ENCODE results near the gene MAGI1. TPM values are rescaled to one million over a fixed set of nuclear protein-coding genes. Genes with fewer than 3 reads are reported as not detected.

The MAGI1 gene
- total RNA-seq, 2 donors from 2014 or later, result 23.4 to 41.4 TPM

DNA sequence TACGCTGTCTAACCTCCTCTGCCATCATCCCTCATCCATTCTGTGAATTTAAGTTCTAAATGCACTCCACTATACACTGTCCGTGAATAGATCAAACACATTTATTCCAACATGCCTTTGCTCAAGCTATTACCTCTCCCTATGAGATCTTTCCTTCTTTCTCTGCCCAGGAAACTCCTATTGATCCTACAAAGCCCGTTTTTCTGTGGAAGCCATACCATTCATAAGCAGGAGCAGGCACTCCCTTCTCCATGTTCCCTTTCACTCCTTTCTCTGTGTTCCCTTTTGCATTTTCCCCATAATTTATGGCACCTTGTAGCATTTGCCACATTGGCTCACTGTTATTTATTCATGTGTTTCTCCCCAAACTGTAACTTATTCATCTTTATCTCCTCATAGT, 501.6 kb downstream of the MAGI1 start:
- no peak overlapping the region for H3K9ac ChIP-seq (ENCODE audit: low read depth in 2 of 2, low read length in 2 of 2)
- TF ChIP-seq, protein P1, sequence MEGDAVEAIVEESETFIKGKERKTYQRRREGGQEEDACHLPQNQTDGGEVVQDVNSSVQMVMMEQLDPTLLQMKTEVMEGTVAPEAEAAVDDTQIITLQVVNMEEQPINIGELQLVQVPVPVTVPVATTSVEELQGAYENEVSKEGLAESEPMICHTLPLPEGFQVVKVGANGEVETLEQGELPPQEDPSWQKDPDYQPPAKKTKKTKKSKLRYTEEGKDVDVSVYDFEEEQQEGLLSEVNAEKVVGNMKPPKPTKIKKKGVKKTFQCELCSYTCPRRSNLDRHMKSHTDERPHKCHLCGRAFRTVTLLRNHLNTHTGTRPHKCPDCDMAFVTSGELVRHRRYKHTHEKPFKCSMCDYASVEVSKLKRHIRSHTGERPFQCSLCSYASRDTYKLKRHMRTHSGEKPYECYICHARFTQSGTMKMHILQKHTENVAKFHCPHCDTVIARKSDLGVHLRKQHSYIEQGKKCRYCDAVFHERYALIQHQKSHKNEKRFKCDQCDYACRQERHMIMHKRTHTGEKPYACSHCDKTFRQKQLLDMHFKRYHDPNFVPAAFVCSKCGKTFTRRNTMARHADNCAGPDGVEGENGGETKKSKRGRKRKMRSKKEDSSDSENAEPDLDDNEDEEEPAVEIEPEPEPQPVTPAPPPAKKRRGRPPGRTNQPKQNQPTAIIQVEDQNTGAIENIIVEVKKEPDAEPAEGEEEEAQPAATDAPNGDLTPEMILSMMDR (IDR thresholded peaks at IDR 0.05), result no peak
- no peaks in the 10 kb centered on the region for H3K4me1 ChIP-seq
- no peaks in the 10 kb centered on the region for H3K27me3 ChIP-seq
- no peak overlapping the region for H3K4me3 ChIP-seq
- H3K9me3 ChIP-seq, result no peaks in the 10 kb centered on the region
- no peak for DNase-seq
- no peaks in the 10 kb centered on the region for H3K36me3 ChIP-seq
- intact Hi-C loops (cut with DNase I), result no loop called here
- no peak overlapping the region for H3K27ac ChIP-seq

DNA sequence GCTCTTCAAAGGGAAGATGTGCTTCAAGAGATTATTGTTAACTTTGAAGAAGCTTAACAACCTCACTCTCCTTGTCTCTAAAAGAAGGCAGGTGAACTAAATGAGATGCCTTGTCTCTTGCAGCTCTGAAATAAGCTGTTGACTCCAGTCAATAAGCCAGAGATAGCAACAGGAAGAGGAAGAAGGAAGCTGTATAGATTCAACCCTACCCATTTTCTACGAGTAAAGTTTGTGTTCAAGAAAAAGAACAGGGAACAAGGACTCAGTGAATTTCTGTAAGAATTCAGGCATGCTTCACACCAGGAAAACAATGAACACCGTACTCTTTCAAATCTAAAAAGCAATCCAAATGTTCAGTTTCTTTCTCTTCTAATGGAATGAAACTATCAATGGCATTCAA, 503.5 kb downstream of the MAGI1 start:
- H3K9me3 ChIP-seq, result no peaks in the 10 kb centered on the region
- no peak overlapping the region for H3K4me3 ChIP-seq
- TF ChIP-seq, protein P1 (IDR thresholded peaks at IDR 0.05), result no peak
- H3K9ac ChIP-seq (ENCODE audit: low read depth in 2 of 2, low read length in 2 of 2), result no peak overlapping the region
- no peaks in the 10 kb centered on the region for H3K27me3 ChIP-seq
- DNase-seq, result no peak
- H3K4me1 ChIP-seq, result no peaks in the 10 kb centered on the region
- H3K36me3 ChIP-seq, result no peaks in the 10 kb centered on the region
- intact Hi-C loops (cut with DNase I), result no loop called here
- H3K27ac ChIP-seq, result no peak overlapping the region

DNA sequence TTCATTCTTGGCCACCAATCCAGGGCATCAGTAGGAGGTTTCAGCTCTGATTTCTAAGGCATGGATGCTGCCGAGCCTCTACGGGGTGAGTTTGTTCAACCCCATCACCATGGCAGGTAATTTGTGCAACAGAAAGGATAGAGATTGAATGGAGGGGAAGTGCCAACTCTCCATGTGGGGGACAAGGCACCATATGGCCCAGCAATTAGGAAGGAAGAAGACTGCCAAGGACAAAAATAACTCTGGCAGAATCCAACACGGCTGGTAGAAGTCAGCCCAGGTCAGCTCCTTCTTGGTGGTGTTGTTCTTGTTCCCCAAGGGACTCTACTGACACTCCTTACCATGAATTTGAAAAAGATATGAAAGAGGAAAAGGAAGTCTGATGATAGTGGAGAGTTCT, 503.9 kb downstream of the MAGI1 start:
- intact Hi-C loops (cut with DNase I), result no loop called here
- no peak overlapping the region for H3K4me3 ChIP-seq

DNA sequence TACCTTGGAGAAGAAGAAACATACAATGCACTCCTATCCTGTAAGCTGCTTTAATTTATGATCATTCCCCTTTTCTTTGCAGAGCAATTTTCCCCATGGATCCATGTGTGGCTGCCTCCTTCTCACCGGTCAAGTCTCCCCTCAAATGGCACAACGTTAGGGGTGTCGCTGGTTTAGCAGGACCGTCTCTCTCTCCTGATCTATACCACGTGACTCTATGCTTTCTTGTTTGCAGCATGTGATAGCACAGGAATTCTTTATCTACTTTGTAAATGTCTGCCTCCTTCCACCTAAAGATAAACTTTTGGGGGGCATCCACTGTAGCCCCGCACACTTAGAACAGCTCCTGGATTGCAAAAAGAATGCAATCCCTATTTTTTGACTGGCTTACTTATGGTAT, 506.0 kb downstream of the MAGI1 start:
- no peaks in the 10 kb centered on the region for H3K36me3 ChIP-seq
- TF ChIP-seq, protein P1 (IDR thresholded peaks at IDR 0.05), result no peak
- intact Hi-C loops (cut with DNase I), result no loop called here
- DNase-seq, result no peak
- H3K27ac ChIP-seq, result no peak overlapping the region
- no peaks in the 10 kb centered on the region for H3K9me3 ChIP-seq
- no peaks in the 10 kb centered on the region for H3K4me1 ChIP-seq
- no peaks in the 10 kb centered on the region for H3K27me3 ChIP-seq
- H3K9ac ChIP-seq (ENCODE audit: low read depth in 2 of 2, low read length in 2 of 2), result no peak overlapping the region
- H3K4me3 ChIP-seq, result no peak overlapping the region

More for the DNA sequence above, 503.9 kb downstream of the MAGI1 start:
- H3K27me3 ChIP-seq, result no peaks in the 10 kb centered on the region
- H3K27ac ChIP-seq, result no peak overlapping the region
- no peak overlapping the region for H3K9ac ChIP-seq (ENCODE audit: low read depth in 2 of 2, low read length in 2 of 2)
- no peaks in the 10 kb centered on the region for H3K4me1 ChIP-seq
- no peaks in the 10 kb centered on the region for H3K9me3 ChIP-seq
- no peak for DNase-seq
- no peaks in the 10 kb centered on the region for H3K36me3 ChIP-seq
- TF ChIP-seq, protein P1 (IDR thresholded peaks at IDR 0.05), result no peak

DNA sequence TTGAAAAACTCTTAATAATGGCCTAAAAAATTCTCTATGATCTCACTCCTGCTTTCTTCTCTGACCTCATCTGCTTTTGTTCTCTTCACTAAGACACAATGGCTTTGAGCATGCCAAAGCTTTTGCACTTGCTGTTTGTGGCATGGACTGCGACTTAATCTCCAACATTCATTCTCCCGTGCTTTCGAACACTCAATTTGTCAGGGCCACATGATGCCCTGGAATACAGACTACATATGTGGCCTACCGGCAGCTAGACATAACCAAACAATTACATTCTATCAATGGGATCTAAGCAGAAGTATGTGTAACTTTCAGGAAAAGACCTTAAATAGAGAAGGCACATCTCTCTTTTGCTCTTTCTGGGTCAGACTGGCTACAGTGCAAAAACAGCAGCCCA, 506.5 kb downstream of the MAGI1 start:
- intact Hi-C loops (cut with DNase I), result no loop called here
- Histone ChIP-seq H3K9ac (ENCODE audit: low read depth in 2 of 2, low read length in 2 of 2) (no peak overlapping the region), H3K4me1 (no peaks in the 10 kb centered on the region), H3K9me3 (no peaks in the 10 kb centered on the region), H3K27ac (no peak overlapping the region), H3K36me3 (no peaks in the 10 kb centered on the region), H3K27me3 (no peaks in the 10 kb centered on the region), H3K4me3 (no peak overlapping the region)
- DNase-seq, result no peak
- TF ChIP-seq, protein P1 (IDR thresholded peaks at IDR 0.05), result no peak

DNA sequence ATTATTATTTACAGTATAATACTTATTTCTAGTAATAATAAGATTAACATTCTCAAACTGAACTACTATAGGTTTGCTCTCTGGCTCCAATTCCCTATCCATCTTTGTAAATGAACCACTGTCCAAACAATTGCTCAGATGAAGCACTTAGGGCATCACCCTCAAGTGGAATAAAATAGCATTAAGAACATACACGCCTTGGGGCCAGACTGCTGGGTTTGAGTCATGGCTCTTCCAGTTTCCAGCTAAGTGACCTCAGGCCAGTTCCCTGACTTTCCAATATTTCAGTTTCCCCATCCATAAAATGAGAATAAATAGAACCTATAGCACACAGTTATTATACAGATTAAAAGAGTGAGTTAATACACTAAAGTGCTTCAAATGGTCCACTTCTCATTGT, 507.2 kb downstream of the MAGI1 start:
- Histone ChIP-seq H3K4me3 (no peak overlapping the region), H3K9ac (ENCODE audit: low read depth in 2 of 2, low read length in 2 of 2) (no peak overlapping the region), H3K4me1 (no peaks in the 10 kb centered on the region), H3K27me3 (no peaks in the 10 kb centered on the region), H3K27ac (no peak overlapping the region), H3K36me3 (no peaks in the 10 kb centered on the region), H3K9me3 (no peaks in the 10 kb centered on the region)
- intact Hi-C loops (cut with DNase I), result no loop called here
- no peak for DNase-seq
- TF ChIP-seq, protein P1 (IDR thresholded peaks at IDR 0.05), result no peak

Data from colonic mucosa (tissue), 4 donors.